Progenitor cell of endocrine pancreas (in vitro differentiated cells): ENCODE results near the gene SMIM20. TPM values are rescaled to one million over a fixed set of nuclear protein-coding genes. Genes with fewer than 3 reads are reported as not detected.
A peak's percentile ranks its signal among the peaks of the same experiment; 100 is the strongest.

Experiments
- DNase-seq: peaks from one replicate; pipeline ENCODE4 v3.0.0; 2021; ENCODE audit warnings: low spot score; ENCODE audit not compliant: unreplicated experiment
- H3K27ac Mint-ChIP-seq: 2 replicates; pipeline ENCODE4 v1.8.0; 2021; ENCODE audit warnings: mild to moderate bottlenecking, moderate library complexity, mixed read lengths
- H3K27me3 Mint-ChIP-seq: 2 replicates; pipeline ENCODE4 v1.8.0; 2021; ENCODE audit warnings: mixed read lengths
- H3K36me3 Mint-ChIP-seq: 2 replicates; pipeline ENCODE4 v1.8.0; 2022; ENCODE audit warnings: mixed read lengths; ENCODE audit not compliant: insufficient read depth
- H3K4me1 Mint-ChIP-seq: 2 replicates; pipeline ENCODE4 v1.8.0; 2021; ENCODE audit warnings: low read depth, mixed read lengths
- H3K4me3 Mint-ChIP-seq: 2 replicates; pipeline ENCODE4 v1.8.0; 2021; ENCODE audit warnings: low read depth, mild to moderate bottlenecking, moderate library complexity, mixed read lengths
- H3K9me3 Mint-ChIP-seq: 2 replicates; pipeline ENCODE4 v1.8.0; 2021; ENCODE audit warnings: low read depth, mixed read lengths
- total RNA-seq: library from RNA; stranded (reverse); gene quantifications from 2 replicates; pipeline ENCODE4 v1.2.1, GENCODE V29; 2021
- TF ChIP-seq, protein P1 (sequence below): fragments of 200-600 bp; sonication (generic); IDR thresholded peaks from one replicate; pipeline ENCODE4 v1.5.0; 2021; ENCODE audit warnings: antibody characterized with exemption, mild to moderate bottlenecking; ENCODE audit not compliant: unreplicated experiment

Gene SMIM20
- total RNA-seq, 1 donor from 2014 or later = 41.2 TPM

DNA sequence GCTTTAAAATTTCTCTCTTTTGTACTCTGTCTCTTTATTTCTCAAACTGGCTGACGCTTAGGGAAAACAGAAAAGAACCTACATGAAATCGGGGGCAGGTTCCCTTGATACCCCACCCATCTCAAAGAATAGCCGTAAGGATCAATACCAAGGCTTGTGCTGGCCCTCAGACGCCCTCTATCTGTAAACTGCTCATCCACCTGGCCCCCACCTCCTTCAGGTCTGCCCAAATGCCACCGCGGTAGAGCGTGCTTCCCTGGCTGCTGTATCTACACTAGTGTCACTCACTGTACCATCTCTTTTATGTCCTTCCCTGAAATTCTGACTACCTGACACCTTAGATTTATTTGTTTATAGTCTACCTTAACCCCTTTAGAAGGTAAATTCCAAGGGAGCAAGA lies 62.8 kb downstream of the SMIM20 start:
- Mint-ChIP-seq H3K4me3 (no peak overlapping the region), H3K27me3 (no peaks in the 10 kb centered on the region), H3K9me3 (peaks cover 4% of the 10 kb centered on the region), H3K27ac (peak overlapping the region; percentile 65), H3K4me1 (peaks cover 1% of the 10 kb centered on the region), H3K36me3 (no peaks in the 10 kb centered on the region)
- TF ChIP-seq, protein P1, sequence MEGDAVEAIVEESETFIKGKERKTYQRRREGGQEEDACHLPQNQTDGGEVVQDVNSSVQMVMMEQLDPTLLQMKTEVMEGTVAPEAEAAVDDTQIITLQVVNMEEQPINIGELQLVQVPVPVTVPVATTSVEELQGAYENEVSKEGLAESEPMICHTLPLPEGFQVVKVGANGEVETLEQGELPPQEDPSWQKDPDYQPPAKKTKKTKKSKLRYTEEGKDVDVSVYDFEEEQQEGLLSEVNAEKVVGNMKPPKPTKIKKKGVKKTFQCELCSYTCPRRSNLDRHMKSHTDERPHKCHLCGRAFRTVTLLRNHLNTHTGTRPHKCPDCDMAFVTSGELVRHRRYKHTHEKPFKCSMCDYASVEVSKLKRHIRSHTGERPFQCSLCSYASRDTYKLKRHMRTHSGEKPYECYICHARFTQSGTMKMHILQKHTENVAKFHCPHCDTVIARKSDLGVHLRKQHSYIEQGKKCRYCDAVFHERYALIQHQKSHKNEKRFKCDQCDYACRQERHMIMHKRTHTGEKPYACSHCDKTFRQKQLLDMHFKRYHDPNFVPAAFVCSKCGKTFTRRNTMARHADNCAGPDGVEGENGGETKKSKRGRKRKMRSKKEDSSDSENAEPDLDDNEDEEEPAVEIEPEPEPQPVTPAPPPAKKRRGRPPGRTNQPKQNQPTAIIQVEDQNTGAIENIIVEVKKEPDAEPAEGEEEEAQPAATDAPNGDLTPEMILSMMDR = no peak
- DNase-seq = no peak

- no peaks in the 10 kb centered on the region for H3K36me3 Mint-ChIP-seq
- H3K9me3 Mint-ChIP-seq = peaks cover 4% of the 10 kb centered on the region
- peak overlapping the region; percentile 63 for H3K27ac Mint-ChIP-seq
- TF ChIP-seq, protein P1 = no peak
- H3K4me3 Mint-ChIP-seq = no peak overlapping the region
- DNase-seq = no peak
- H3K27me3 Mint-ChIP-seq = no peaks in the 10 kb centered on the region
- H3K4me1 Mint-ChIP-seq = peaks cover 1% of the 10 kb centered on the region
Observed at GRCh38 chr4:25977397-25978170, 63.6 kb downstream of the SMIM20 start.

DNA sequence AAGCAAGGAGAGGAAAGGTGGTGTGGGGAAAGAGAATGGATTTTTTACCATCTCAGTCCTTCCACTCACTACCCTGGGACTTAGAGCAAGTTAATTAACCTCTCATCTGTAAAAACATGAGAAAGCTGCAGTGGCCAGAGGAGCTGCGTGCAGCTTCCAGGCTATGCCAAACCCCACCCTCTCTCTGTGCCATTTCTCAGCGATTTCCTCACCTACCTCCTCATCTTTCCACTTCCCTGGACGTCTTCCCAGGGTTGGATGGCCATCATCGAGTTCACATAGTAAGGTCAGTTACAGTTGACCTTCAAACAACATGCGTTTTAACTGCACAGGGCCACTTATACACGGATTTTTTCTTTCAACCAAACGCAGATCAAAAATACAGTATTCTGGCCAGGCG lies 64.3 kb downstream of the SMIM20 start:
- TF ChIP-seq, protein P1 = no peak
- DNase-seq = no peak
- Mint-ChIP-seq H3K36me3 (no peaks in the 10 kb centered on the region), H3K27me3 (no peaks in the 10 kb centered on the region), H3K9me3 (peaks cover 4% of the 10 kb centered on the region), H3K4me3 (no peak overlapping the region), H3K4me1 (peaks cover 1% of the 10 kb centered on the region), H3K27ac (no peak overlapping the region)

Other genes starting within 250 kb of the SMIM20 start
- 61.3 and 62.7 TPM in 2 replicates for gene SEL1L3, start 51.2 kb upstream of the SMIM20 start, total RNA-seq